ENCODE results near the gene ECM1.

DNA sequence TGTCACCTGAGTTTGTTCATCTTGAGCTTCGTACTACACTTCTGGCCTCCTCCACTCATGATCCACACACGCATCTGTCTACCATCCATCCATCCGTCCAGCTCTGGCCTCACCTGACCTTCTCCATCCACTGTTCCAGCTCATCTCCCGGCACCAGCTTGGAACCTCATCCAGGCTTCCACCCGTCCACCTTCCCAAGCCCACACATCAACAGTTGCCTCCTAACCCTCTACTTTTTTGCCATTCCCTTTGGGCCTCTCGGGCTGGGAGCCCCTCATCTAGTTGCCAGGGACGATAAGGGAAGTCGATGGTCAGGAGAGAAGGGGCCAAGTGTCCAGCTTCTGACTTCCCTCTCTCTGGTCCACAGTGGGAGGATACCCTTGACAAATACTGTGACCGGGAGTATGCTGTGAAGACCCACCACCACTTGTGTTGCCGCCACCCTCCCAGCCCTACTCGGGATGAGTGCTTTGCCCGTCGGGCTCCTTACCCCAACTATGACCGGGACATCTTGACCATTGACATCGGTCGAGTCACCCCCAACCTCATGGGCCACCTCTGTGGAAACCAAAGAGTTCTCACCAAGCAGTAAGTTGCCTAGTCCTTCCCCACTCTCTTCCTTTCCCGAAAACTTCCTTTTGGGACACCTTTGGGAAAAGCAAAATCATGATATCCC is 4.2 kb downstream of the ECM1 start:
- TF ChIP-seq, protein P1, sequence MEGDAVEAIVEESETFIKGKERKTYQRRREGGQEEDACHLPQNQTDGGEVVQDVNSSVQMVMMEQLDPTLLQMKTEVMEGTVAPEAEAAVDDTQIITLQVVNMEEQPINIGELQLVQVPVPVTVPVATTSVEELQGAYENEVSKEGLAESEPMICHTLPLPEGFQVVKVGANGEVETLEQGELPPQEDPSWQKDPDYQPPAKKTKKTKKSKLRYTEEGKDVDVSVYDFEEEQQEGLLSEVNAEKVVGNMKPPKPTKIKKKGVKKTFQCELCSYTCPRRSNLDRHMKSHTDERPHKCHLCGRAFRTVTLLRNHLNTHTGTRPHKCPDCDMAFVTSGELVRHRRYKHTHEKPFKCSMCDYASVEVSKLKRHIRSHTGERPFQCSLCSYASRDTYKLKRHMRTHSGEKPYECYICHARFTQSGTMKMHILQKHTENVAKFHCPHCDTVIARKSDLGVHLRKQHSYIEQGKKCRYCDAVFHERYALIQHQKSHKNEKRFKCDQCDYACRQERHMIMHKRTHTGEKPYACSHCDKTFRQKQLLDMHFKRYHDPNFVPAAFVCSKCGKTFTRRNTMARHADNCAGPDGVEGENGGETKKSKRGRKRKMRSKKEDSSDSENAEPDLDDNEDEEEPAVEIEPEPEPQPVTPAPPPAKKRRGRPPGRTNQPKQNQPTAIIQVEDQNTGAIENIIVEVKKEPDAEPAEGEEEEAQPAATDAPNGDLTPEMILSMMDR (IDR thresholded peaks at IDR 0.05), result no peak
- TF ChIP-seq POLR2A (IDR thresholded peaks at IDR 0.05), result no peak

Measured in right lobe of liver (tissue), 4 donors.